Measurements from ENCODE around the gene ZNF385B. TPM values are rescaled to one million over a fixed set of nuclear protein-coding genes. Genes with fewer than 3 reads are reported as not detected.

ZNF385B gene
- total RNA-seq, 1 experiment from 2014 or later, result 0.57 TPM

DNA sequence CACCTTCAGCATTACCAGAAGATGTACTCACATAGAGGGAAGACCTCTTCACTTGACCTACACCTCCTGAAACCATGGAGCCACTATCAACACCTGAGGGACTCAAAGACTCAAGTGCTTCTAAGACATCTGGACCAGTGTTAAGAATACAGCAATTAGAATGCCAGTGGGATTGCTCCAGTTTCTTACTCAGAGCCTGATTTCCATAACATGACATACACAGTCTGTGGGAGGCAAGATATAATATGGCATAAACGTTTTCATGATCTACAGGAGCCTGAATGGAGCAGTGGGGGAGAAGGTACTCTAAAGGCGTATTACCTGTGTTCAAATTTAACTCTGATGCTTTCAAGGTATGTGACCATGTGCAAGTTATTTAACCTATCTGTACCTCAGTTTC lies 57.2 kb downstream of the ZNF385B start:
- TF ChIP-seq, protein P1, sequence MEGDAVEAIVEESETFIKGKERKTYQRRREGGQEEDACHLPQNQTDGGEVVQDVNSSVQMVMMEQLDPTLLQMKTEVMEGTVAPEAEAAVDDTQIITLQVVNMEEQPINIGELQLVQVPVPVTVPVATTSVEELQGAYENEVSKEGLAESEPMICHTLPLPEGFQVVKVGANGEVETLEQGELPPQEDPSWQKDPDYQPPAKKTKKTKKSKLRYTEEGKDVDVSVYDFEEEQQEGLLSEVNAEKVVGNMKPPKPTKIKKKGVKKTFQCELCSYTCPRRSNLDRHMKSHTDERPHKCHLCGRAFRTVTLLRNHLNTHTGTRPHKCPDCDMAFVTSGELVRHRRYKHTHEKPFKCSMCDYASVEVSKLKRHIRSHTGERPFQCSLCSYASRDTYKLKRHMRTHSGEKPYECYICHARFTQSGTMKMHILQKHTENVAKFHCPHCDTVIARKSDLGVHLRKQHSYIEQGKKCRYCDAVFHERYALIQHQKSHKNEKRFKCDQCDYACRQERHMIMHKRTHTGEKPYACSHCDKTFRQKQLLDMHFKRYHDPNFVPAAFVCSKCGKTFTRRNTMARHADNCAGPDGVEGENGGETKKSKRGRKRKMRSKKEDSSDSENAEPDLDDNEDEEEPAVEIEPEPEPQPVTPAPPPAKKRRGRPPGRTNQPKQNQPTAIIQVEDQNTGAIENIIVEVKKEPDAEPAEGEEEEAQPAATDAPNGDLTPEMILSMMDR (IDR thresholded peaks at IDR 0.05; ENCODE audit: unreplicated experiment), result no peak
- intact Hi-C loops (cut with micrococcal nuclease; ENCODE audit: unreplicated experiment), result no loop called here
- H3K27ac Mint-ChIP-seq (ENCODE audit: unreplicated experiment), result no peak overlapping the region
- H3K36me3 Mint-ChIP-seq (ENCODE audit: insufficient read depth, unreplicated experiment), result no peaks in the 10 kb centered on the region
- peaks cover 15% of the 10 kb centered on the region for H3K27me3 Mint-ChIP-seq (ENCODE audit: unreplicated experiment)
- no peak overlapping the region for H3K4me3 Mint-ChIP-seq (ENCODE audit: low read depth, unreplicated experiment)
- CTCF ChIA-PET, result no interaction called here
- H3K4me1 Mint-ChIP-seq (ENCODE audit: low read depth, unreplicated experiment), result no peaks in the 10 kb centered on the region
- no peak for DNase-seq
- no peaks in the 10 kb centered on the region for H3K9me3 Mint-ChIP-seq (ENCODE audit: low read depth, unreplicated experiment)
- no TSS peak for BruUV-seq (replicated peaks)

DNA sequence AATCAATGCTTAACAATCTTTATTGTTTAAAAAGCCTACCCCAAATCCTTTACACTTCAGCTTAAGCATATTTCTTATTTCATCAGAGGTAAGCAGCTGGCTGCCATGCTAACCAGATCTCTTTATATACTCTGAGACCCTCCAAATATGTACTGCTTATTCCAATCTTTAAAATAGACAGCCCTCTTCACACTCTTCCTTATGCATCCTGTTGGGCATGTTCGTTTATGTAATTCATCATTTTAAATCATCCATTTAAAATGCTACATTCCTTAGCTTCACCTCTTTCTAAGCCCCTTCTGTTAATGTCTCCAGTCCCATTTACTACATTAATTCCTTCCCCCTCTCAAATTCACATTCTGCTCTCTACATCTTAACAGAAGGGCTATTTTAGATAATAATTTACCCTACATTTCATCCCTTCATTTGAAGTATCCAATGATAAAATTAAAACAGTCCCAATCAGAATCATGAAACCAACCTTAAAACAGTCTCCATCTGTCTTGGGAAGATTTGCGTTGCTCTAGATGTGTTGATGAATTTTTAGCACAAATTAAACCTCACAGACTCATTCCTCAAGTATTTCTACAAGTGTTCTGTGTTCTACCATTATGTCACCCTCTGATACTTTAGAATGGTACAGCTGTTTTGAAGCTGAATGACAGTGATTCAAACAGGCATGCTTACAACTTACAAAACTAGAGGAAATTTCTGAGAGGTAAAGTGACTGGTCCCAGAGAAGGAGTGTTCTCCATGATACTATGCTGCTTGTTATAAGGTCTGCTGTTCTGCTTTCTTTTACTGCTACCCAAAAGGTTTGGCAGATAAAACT lies 59.1 kb downstream of the ZNF385B start:
- Mint-ChIP-seq H3K9me3 (ENCODE audit: low read depth, unreplicated experiment) (no peaks in the 10 kb centered on the region), H3K27me3 (ENCODE audit: unreplicated experiment) (peaks cover 15% of the 10 kb centered on the region), H3K27ac (ENCODE audit: unreplicated experiment) (no peak overlapping the region), H3K4me3 (ENCODE audit: low read depth, unreplicated experiment) (no peak overlapping the region), H3K4me1 (ENCODE audit: low read depth, unreplicated experiment) (no peaks in the 10 kb centered on the region), H3K36me3 (ENCODE audit: insufficient read depth, unreplicated experiment) (no peaks in the 10 kb centered on the region)
- intact Hi-C loops (cut with micrococcal nuclease; ENCODE audit: unreplicated experiment), result no loop called here
- no peak for DNase-seq
- CTCF ChIA-PET, result interaction anchor here (0.5 kb wide), 1 partner anchor 34 kb away, joined by 3 read pairs; no protein-coding TSS in a partner anchor
- TF ChIP-seq, protein P1 (IDR thresholded peaks at IDR 0.05; ENCODE audit: unreplicated experiment), result no peak
- BruUV-seq (replicated peaks), result no TSS peak

DNA sequence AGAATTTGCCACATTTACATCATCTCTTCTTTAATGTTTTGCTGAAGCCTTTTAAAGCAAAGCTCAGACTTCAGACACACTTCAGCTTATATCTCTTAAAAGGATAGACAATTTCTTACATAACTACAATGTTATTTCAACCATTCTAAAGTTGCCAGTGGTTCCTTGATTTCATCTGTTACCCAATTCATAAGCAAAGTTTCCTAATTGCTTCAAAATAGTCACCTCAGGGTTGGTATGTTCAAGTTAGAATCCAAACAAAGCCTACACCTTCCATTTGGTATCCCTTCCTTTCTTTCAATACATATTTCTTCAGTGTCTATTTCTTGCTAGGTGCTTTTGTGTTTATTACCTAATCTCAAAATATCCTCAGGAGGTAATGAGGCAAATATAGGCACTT lies 60.6 kb downstream of the ZNF385B start:
- Mint-ChIP-seq H3K27me3 (ENCODE audit: unreplicated experiment) (peaks cover 15% of the 10 kb centered on the region), H3K27ac (ENCODE audit: unreplicated experiment) (no peak overlapping the region), H3K36me3 (ENCODE audit: insufficient read depth, unreplicated experiment) (no peaks in the 10 kb centered on the region), H3K4me3 (ENCODE audit: low read depth, unreplicated experiment) (no peak overlapping the region), H3K4me1 (ENCODE audit: low read depth, unreplicated experiment) (no peaks in the 10 kb centered on the region), H3K9me3 (ENCODE audit: low read depth, unreplicated experiment) (no peaks in the 10 kb centered on the region)
- intact Hi-C loops (cut with micrococcal nuclease; ENCODE audit: unreplicated experiment), result no loop called here
- BruUV-seq (replicated peaks), result no TSS peak
- TF ChIP-seq, protein P1 (IDR thresholded peaks at IDR 0.05; ENCODE audit: unreplicated experiment), result no peak
- CTCF ChIA-PET, result no interaction called here
- DNase-seq, result no peak

DNA sequence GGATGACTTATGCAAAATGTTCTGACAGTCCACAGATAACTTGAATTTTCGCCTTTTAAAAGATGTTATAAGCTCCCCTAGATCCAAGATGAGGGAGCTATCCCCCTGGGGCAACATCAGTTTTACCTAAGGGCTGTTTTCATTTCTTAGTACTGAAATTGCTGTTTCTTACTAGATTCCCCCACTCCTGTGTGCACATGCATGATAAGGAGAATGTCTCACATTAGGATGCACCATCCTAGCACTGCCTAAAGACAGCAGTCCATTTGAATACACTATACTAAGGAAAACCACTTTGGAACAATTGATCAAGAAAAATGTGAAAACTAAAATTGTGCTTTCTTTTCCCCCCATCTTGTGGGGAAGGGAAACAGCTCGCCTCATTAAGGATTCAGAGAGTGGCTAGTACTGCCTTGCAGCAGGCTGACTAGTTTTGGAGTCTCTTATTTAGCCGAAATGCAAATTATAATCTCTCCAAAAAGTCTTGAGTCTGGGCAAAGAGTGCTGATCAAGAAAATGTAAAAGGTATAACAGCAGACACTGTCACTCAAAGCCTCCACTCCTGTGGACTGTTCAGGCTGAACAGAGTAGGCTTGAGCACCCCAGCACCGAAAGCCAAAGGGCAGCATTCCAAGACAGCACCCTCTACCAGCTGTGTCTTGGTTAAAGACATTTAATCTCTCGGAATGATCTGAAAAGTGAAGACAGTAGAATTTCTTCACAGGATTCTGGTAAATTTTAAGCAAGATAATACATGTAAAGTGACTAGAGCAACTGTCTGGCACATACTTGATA lies 65.0 kb downstream of the ZNF385B start:
- H3K27me3 Mint-ChIP-seq (ENCODE audit: unreplicated experiment), result no peaks in the 10 kb centered on the region
- no peaks in the 10 kb centered on the region for H3K36me3 Mint-ChIP-seq (ENCODE audit: insufficient read depth, unreplicated experiment)
- no peaks in the 10 kb centered on the region for H3K9me3 Mint-ChIP-seq (ENCODE audit: low read depth, unreplicated experiment)
- DNase-seq, result no peak
- intact Hi-C loops (cut with micrococcal nuclease; ENCODE audit: unreplicated experiment), result no loop called here
- no TSS peak for BruUV-seq (replicated peaks)
- no peak overlapping the region for H3K27ac Mint-ChIP-seq (ENCODE audit: unreplicated experiment)
- H3K4me3 Mint-ChIP-seq (ENCODE audit: low read depth, unreplicated experiment), result no peak overlapping the region
- CTCF ChIA-PET, result interaction anchor here (0.6 kb wide), 1 partner anchor 553 kb away, joined by 3 read pairs; no protein-coding TSS in a partner anchor
- TF ChIP-seq, protein P1 (IDR thresholded peaks at IDR 0.05; ENCODE audit: unreplicated experiment), result no peak
- H3K4me1 Mint-ChIP-seq (ENCODE audit: low read depth, unreplicated experiment), result no peaks in the 10 kb centered on the region

All from Calu3 (cell line).